ENCODE measurements around the gene TET1. TPM values are rescaled to one million over a fixed set of nuclear protein-coding genes. Genes with fewer than 3 reads are reported as not detected.
"Not testable (repeated sequence)": the region's sequence is repeated elsewhere in the genome, so short reads cannot be mapped to it uniquely, and the experiment has no call there.

The TET1 gene
- total and polyA plus RNA-seq, 9 of the 15 experiments (the other 6 are each of a cell fraction or from before 2014, with no cell fraction given), result 2.6 to 21.3 (median 11.6) TPM

- H3K9me1 ChIP-seq (ENCODE audit: control insufficient read depth, insufficient read depth, low read length); H4K20me1 ChIP-seq (replicated peaks; ENCODE audit: control insufficient read depth, insufficient read depth, low read length); CTCF ChIA-PET (ENCODE audit: low intra/inter-chr PET ratio); H3K36me3 ChIP-seq (ENCODE audit: control insufficient read depth, insufficient read depth, low read length); H3K4me3 ChIP-seq; H3K9me3 ChIP-seq (replicated peaks; ENCODE audit: control insufficient read depth, insufficient read depth, low read depth, low read length); H3K79me2 ChIP-seq (ENCODE audit: control insufficient read depth, insufficient read depth, low read length); H3K27me3 ChIP-seq (ENCODE audit: control insufficient read depth in 2 of 2, insufficient read depth in 2 of 2, low read length in 2 of 2); ATAC-seq; intact Hi-C loops (cut with micrococcal nuclease); H3K4me1 ChIP-seq (replicated peaks in 1 of 2; ENCODE audit: control insufficient read depth in 2 of 2, insufficient read depth in 2 of 2, low read length in 2 of 2); BruUV-seq (replicated peaks); DNase-seq (ENCODE audit: extremely low read depth in 1 of 4, low spot score in 3 of 4); in situ Hi-C loops (cut with MboI); FAIRE-seq; H3K9ac ChIP-seq (ENCODE audit: insufficient read depth in 1 of 2, low read depth in 2 of 2, low read length in 2 of 2); H3K27ac ChIP-seq (ENCODE audit: extremely low read depth, low read depth, low read length); H3K4me2 ChIP-seq (ENCODE audit: insufficient read depth, low read length); H2AFZ ChIP-seq (ENCODE audit: low read depth, low read length); TF ChIP-seq CEBPG (tag; conservative IDR thresholded peaks at IDR 0.05 in 1 of 2, IDR thresholded peaks at IDR 0.05 in 1 of 2): not testable (repeated sequence)
- TF ChIP-seq CEBPG (CRISPR knock-in tag; IDR thresholded peaks at IDR 0.05) (peak; percentile 26; the same call in 1 of the 2 replicates), CEBPB (tag; IDR thresholded peaks at IDR 0.05) (peak; percentile 33), ZBTB33 (CRISPR knock-in tag; IDR thresholded peaks at IDR 0.05) (0 out of 2 replicates have a peak, but pooled peaks have one; percentile 20)
- POLR2A ChIA-PET, result interaction anchor here (0.6 to 2.1 kb wide), 7 partner anchors 8 to 79 kb away, joined by 3 to 12 read pairs (median 4); partner anchors contain the start of gene TET1
- 93% methylated on average over 10 of the region's 10 CpGs for whole genome bisulfite sequencing (ENCODE audit: insufficient coverage, low coverage, missing lambda C conversion rate)
Observed at GRCh38 chr10:68610023-68610422, 49.9 kb downstream of the TET1 start.

Data from K562 (cell line).